ENCODE results near the gene SLC27A3. TPM values are rescaled to one million over a fixed set of nuclear protein-coding genes. Genes with fewer than 3 reads are reported as not detected.

The SLC27A3 gene
- total and polyA plus RNA-seq, 9 of the 15 experiments (the other 6 are each of a cell fraction or from before 2014, with no cell fraction given), result 0.57 to 5.2 (median 2.8) TPM

GRCh38 chr1:153774026-153774595, 1.1 kb upstream of the SLC27A3 start:
- H3K9me1 ChIP-seq (ENCODE audit: control insufficient read depth, insufficient read depth, low read length), result no peaks in the 10 kb centered on the region
- H3K79me2 ChIP-seq (ENCODE audit: control insufficient read depth, insufficient read depth, low read length), result no peaks in the 10 kb centered on the region
- no peaks in the 10 kb centered on the region for H3K9me3 ChIP-seq (replicated peaks; ENCODE audit: control insufficient read depth, insufficient read depth, low read depth, low read length)
- CTCF ChIA-PET (ENCODE audit: low intra/inter-chr PET ratio), result no interaction called here
- no TSS peak for BruUV-seq (replicated peaks)
- no peak overlapping the region for H3K27ac ChIP-seq (ENCODE audit: extremely low read depth, low read depth, low read length)
- H3K4me3 ChIP-seq, result no peak overlapping the region
- intact Hi-C loops (cut with micrococcal nuclease), result loop anchor here (5.0 to 10.0 kb wide), 2 partner anchors 97 to 259 kb away; partner anchors contain the start of gene NPR1
- no peaks in the 10 kb centered on the region for H3K27me3 ChIP-seq (ENCODE audit: control insufficient read depth in 2 of 2, insufficient read depth in 2 of 2, low read length in 2 of 2)
- H3K9ac ChIP-seq (ENCODE audit: insufficient read depth in 1 of 2, low read depth in 2 of 2, low read length in 2 of 2), result no peak overlapping the region
- H4K20me1 ChIP-seq (replicated peaks; ENCODE audit: control insufficient read depth, insufficient read depth, low read length), result no peaks in the 10 kb centered on the region
- ATAC-seq (no peak), FAIRE-seq (no peak), DNase-seq (ENCODE audit: extremely low read depth in 1 of 4, low spot score in 3 of 4) (no peak)
- 83% methylated on average over 8 of the region's 8 CpGs for WGBS (ENCODE audit: insufficient coverage, low coverage, missing lambda C conversion rate)
- H3K4me2 ChIP-seq (ENCODE audit: insufficient read depth, low read length), result no peak overlapping the region
- H2AFZ ChIP-seq (ENCODE audit: low read depth, low read length), result no peak overlapping the region
- POLR2A ChIA-PET, result interaction anchor here (1.3 kb wide), 1 partner anchor 9 kb away, joined by 3 read pairs; no protein-coding TSS in a partner anchor
- in situ Hi-C loops (cut with MboI), result no loop called here
- peaks cover 4 to 43% of the 10 kb centered on the region in 2 experiments; a peak in 4 of 5 replicates for H3K4me1 ChIP-seq (replicated peaks in 1 of 2; ENCODE audit: control insufficient read depth in 2 of 2, insufficient read depth in 2 of 2, low read length in 2 of 2)
- peaks cover 29% of the 10 kb centered on the region; the same call in 2 of the 3 replicates for H3K36me3 ChIP-seq (ENCODE audit: control insufficient read depth, insufficient read depth, low read length)
- TF ChIP-seq ZNF785 (CRISPR knock-in tag; IDR thresholded peaks at IDR 0.05), result no peak
- TF ChIP-seq SIX5 (IDR thresholded peaks at IDR 0.05; ENCODE audit: borderline replicate concordance in 1 of 2, insufficient read depth in 1 of 2, low read depth in 1 of 2, low read length in 2 of 2), result no peak
- no peak for TF ChIP-seq MEIS2 (IDR thresholded peaks at IDR 0.05; ENCODE audit: partially characterized antibody)
- TF ChIP-seq CEBPG (CRISPR knock-in tag; IDR thresholded peaks at IDR 0.05), result no peak
- no peak for TF ChIP-seq CEBPG (tag; conservative IDR thresholded peaks at IDR 0.05 in 1 of 2, IDR thresholded peaks at IDR 0.05 in 1 of 2)
- TF ChIP-seq MECOM (CRISPR knock-in tag; IDR thresholded peaks at IDR 0.05), result no peak
- TF ChIP-seq, protein P1, sequence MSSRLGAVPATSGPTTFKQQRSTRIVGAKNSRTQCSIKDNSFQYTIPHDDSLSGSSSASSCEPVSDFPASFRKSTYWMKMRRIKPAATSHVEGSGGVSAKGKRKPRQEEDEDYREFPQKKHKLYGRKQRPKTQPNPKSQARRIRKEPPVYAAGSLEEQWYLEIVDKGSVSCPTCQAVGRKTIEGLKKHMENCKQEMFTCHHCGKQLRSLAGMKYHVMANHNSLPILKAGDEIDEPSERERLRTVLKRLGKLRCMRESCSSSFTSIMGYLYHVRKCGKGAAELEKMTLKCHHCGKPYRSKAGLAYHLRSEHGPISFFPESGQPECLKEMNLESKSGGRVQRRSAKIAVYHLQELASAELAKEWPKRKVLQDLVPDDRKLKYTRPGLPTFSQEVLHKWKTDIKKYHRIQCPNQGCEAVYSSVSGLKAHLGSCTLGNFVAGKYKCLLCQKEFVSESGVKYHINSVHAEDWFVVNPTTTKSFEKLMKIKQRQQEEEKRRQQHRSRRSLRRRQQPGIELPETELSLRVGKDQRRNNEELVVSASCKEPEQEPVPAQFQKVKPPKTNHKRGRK (tag; IDR thresholded peaks at IDR 0.05), result no peak
- TF ChIP-seq MAX (CRISPR knock-in tag; IDR thresholded peaks at IDR 0.05), result no peak
- TF ChIP-seq, protein P2, sequence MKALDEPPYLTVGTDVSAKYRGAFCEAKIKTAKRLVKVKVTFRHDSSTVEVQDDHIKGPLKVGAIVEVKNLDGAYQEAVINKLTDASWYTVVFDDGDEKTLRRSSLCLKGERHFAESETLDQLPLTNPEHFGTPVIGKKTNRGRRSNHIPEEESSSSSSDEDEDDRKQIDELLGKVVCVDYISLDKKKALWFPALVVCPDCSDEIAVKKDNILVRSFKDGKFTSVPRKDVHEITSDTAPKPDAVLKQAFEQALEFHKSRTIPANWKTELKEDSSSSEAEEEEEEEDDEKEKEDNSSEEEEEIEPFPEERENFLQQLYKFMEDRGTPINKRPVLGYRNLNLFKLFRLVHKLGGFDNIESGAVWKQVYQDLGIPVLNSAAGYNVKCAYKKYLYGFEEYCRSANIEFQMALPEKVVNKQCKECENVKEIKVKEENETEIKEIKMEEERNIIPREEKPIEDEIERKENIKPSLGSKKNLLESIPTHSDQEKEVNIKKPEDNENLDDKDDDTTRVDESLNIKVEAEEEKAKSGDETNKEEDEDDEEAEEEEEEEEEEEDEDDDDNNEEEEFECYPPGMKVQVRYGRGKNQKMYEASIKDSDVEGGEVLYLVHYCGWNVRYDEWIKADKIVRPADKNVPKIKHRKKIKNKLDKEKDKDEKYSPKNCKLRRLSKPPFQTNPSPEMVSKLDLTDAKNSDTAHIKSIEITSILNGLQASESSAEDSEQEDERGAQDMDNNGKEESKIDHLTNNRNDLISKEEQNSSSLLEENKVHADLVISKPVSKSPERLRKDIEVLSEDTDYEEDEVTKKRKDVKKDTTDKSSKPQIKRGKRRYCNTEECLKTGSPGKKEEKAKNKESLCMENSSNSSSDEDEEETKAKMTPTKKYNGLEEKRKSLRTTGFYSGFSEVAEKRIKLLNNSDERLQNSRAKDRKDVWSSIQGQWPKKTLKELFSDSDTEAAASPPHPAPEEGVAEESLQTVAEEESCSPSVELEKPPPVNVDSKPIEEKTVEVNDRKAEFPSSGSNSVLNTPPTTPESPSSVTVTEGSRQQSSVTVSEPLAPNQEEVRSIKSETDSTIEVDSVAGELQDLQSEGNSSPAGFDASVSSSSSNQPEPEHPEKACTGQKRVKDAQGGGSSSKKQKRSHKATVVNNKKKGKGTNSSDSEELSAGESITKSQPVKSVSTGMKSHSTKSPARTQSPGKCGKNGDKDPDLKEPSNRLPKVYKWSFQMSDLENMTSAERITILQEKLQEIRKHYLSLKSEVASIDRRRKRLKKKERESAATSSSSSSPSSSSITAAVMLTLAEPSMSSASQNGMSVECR (CRISPR knock-in tag; IDR thresholded peaks at IDR 0.05), result no peak
- no peak for TF ChIP-seq MYNN (IDR thresholded peaks at IDR 0.05)
- TF ChIP-seq MYNN (CRISPR knock-in tag; IDR thresholded peaks at IDR 0.05), result no peak
- no peak for TF ChIP-seq ELF2 (CRISPR knock-in tag; IDR thresholded peaks at IDR 0.05)
- TF ChIP-seq, protein P3, sequence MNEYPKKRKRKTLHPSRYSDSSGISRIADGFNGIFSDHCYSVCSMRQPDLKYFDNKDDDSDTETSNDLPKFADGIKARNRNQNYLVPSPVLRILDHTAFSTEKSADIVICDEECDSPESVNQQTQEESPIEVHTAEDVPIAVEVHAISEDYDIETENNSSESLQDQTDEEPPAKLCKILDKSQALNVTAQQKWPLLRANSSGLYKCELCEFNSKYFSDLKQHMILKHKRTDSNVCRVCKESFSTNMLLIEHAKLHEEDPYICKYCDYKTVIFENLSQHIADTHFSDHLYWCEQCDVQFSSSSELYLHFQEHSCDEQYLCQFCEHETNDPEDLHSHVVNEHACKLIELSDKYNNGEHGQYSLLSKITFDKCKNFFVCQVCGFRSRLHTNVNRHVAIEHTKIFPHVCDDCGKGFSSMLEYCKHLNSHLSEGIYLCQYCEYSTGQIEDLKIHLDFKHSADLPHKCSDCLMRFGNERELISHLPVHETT (CRISPR knock-in tag; conservative IDR thresholded peaks at IDR 0.05 in 1 of 2, IDR thresholded peaks at IDR 0.05 in 1 of 2), result no peak
- TF ChIP-seq SIN3A (IDR thresholded peaks at IDR 0.05; ENCODE audit: borderline replicate concordance in 2 of 2, control insufficient read depth in 1 of 2, low read depth in 2 of 2, low read length in 2 of 2), result no peak

Measured in K562 (cell line).